ENCODE results near the gene CFL2.

CFL2 gene

DNA sequence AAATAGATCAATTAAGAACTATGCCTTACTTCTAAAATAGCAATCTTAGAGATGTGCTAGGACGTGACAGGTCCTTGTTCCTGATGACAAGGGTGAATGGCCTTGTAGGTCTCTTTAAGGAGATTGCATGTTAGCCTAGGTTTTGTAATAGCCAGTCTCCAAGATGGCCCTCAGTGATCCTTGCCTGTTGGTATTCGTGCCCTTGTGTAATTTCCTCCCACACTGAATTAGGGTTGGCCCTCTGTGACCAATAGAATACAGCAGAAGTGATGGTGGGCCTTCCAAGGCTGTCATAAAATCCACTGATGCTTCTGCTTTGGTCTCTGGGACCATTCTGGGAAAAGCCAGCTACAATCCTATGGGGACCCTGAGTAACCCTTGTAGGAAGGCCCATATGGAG is 46.3 kb downstream of the CFL2 start:
- peak; percentile 34 for DNase-seq

DNA sequence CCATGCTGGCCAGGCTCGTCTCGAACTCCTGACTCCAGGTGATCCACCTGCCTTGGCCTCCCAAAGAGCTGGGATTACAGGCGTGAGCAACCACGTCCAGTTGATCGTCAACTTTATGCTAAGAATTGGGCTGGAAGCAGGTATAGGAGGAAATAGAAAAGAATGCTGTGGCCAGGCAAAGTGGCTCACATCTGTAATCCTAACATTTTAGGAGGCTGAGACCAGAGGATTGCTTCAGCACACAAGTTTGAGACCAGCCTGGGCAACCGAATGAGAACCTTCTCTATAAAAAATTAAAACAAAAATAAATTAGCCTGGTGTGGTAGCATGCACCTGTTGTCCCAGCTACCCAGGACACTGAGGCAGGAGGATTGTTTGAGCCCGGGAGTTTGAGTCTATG is 47.4 kb downstream of the CFL2 start:
- no peak for DNase-seq

DNA sequence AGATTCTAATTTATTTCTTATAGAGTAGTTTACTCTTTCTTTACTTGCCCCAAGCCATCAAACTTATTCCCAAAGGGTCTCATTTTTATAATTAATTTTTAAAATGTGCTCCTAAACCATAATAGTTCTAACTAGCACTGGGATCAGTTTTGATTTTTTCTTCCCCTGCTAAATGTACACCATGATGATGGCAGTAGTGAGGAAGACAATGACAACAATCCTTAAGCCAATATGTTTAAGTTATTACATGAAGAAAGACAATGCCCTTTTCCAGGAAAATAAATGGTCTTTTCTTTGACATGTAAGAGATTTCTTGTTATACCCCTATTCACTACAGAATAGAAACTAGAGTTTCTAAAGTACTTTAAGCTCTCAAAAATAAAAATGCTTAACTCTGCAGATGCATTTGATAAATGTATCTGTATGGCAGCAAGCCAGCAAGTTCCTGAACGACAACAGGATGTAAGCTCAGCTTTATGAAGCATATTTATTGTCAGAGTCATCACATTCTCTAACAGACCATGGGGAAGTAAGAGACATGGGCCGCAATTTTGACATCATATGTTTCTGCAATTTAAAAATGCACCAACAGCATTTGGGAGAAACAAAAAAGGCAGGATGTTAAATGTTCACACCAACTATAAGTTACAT is 48.5 kb downstream of the CFL2 start:
- peak; percentile 58 for DNase-seq

DNA sequence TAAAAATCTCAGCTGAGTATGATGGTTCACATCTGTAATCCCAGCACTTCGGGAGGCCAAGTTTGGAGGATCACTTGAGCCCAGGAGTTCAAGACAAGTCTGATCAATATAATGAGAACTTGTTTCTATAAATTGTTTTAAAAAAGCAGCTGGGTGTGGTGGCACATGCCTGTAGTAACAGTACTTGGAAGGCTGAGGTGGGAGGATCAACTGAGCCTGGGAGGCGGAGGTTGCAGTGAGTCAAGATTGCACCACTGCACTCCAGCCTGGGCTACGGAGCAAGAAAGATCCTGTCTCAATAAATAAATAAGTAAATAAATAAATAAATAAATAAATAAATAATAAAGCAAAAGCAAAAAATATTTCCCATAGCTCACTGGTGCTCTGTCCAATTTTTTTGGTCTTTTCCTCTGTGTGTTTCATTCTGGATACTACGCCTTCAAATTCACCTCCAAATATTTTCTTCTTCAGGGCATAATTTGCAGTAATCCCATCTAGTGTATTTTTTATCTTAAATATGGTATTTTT is 51.8 kb downstream of the CFL2 start:
- DNase-seq = no peak

DNA sequence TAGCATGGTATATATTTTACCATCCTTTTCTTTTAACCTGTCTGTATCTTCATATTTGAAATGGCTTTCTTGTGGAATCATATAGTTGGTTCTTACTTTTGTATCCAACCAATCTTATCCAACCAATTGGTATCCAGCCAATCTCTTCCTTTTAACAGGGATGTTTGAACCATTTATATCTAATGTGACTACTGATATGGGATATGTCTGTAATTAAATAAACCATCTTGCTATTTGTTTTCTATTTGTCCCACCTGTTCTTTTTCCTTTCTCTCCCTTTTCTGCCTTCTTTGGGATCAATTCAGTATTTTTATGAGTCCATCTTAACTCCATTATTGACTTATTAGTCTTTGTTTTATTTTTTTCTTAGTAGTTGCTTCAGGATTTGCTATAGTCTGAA is 53.6 kb downstream of the CFL2 start:
- DNase-seq = no peak
